Measurements from ENCODE around the gene SALL1.

SALL1 gene

DNA sequence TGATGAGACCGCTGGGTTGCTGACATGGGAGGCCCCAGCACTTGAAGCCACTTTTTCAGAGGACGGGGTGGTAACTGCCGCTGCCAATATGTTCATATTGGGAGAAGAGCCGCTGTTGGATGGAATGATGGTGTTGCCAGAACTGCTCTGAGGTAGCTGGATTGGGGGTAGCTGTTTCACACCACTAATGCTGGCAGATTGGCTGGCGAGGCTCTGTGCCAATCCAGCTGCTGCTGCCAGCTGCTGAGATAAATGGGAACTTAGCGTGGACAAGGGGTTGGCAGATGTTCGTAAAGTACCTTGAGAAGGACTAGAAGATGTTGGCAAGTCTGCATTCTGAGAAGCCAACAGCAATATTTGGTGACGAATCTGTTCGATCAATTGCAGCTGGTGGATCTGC lies 10.0 kb downstream of the SALL1 start:
- H3K4me3 ChIP-seq (ENCODE audit: insufficient read depth, low read depth, low read length, poor library complexity, severe bottlenecking): no peak overlapping the region
- no peaks in the 10 kb centered on the region for H3K9me3 ChIP-seq (ENCODE audit: control insufficient read depth, low read length)
- H3K4me1 ChIP-seq (ENCODE audit: control insufficient read depth, insufficient read depth, low read length, poor library complexity, severe bottlenecking): no peaks in the 10 kb centered on the region
- H3K27me3 ChIP-seq (replicated peaks; ENCODE audit: control insufficient read depth, insufficient read depth, low read length, poor library complexity, severe bottlenecking): no peaks in the 10 kb centered on the region
- no peaks in the 10 kb centered on the region for H3K36me3 ChIP-seq (ENCODE audit: control insufficient read depth, insufficient read depth, low read length)
- DNase-seq: no peak
- H3K27ac ChIP-seq (ENCODE audit: insufficient read depth, low read length, poor library complexity, severe bottlenecking): no peak overlapping the region

DNA sequence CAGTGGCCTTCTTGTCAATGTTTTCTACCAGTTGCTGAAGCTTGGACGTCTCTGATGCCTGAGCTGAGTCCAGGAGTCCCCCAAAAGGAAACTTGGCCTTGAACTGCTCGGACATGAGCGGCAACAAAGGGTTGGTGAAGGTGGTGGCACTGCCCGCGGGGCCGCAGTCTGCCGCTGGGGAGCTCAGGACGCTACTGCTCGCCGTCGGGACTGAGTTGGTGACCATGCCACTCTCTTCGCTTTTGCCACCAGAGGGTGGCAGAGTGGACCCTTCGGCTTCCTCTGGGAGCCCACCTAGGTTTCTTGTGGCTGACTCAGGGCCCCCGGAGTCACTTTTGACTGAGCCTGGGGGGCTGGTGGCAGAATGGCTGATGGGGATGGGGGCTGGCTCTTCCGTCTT lies 11.0 kb downstream of the SALL1 start:
- Histone ChIP-seq H3K4me3 (ENCODE audit: insufficient read depth, low read depth, low read length, poor library complexity, severe bottlenecking) (no peak overlapping the region), H3K27ac (ENCODE audit: insufficient read depth, low read length, poor library complexity, severe bottlenecking) (no peak overlapping the region), H3K9me3 (ENCODE audit: control insufficient read depth, low read length) (no peaks in the 10 kb centered on the region), H3K36me3 (ENCODE audit: control insufficient read depth, insufficient read depth, low read length) (no peaks in the 10 kb centered on the region), H3K27me3 (replicated peaks; ENCODE audit: control insufficient read depth, insufficient read depth, low read length, poor library complexity, severe bottlenecking) (no peaks in the 10 kb centered on the region), H3K4me1 (ENCODE audit: control insufficient read depth, insufficient read depth, low read length, poor library complexity, severe bottlenecking) (no peaks in the 10 kb centered on the region)
- no peak for DNase-seq

DNA sequence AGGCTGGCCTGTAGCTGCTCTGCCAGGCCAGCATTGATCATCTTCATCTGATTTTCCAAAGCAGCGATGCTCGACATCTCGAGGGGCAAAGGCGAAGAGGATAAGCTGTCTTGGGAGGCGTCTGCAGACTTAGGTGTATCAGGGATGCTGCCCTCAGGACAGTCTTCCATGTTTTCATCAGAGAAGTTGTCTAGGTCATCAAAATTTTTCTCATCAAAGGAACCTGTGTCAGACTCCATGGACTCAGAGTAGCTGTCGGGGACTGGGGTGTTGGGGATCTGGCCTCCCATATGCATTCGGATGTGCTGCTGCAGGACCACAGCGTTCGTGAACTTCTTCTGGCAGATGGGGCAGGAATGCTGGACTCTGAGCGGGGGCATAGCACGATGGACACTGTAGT lies 11.5 kb downstream of the SALL1 start:
- H3K27me3 ChIP-seq (replicated peaks; ENCODE audit: control insufficient read depth, insufficient read depth, low read length, poor library complexity, severe bottlenecking): no peaks in the 10 kb centered on the region
- H3K4me3 ChIP-seq (ENCODE audit: insufficient read depth, low read depth, low read length, poor library complexity, severe bottlenecking): no peak overlapping the region
- no peaks in the 10 kb centered on the region for H3K36me3 ChIP-seq (ENCODE audit: control insufficient read depth, insufficient read depth, low read length)
- H3K4me1 ChIP-seq (ENCODE audit: control insufficient read depth, insufficient read depth, low read length, poor library complexity, severe bottlenecking): no peaks in the 10 kb centered on the region
- DNase-seq: no peak
- no peak overlapping the region for H3K27ac ChIP-seq (ENCODE audit: insufficient read depth, low read length, poor library complexity, severe bottlenecking)
- H3K9me3 ChIP-seq (ENCODE audit: control insufficient read depth, low read length): no peaks in the 10 kb centered on the region

DNA sequence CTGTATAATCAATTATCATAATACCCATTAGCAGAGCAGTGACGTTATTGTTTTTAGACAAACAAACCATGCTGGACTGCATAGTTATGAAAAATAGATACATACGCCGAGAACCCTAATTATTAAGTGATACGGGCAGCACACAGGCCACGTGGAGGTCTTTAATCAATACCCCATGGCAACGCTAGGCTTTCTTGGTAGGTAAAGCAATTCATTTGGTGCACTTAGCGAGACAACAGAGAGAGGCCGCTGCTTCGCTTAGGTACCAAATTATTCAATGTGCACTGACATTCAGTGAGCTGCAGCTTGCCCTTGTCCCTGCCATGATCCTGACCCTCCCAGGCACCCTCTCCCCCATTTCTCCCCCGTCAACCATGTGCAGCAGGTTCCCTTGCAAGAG lies 12.9 kb downstream of the SALL1 start:
- Histone ChIP-seq H3K9me3 (ENCODE audit: control insufficient read depth, low read length) (no peaks in the 10 kb centered on the region), H3K27ac (ENCODE audit: insufficient read depth, low read length, poor library complexity, severe bottlenecking) (no peak overlapping the region), H3K36me3 (ENCODE audit: control insufficient read depth, insufficient read depth, low read length) (no peaks in the 10 kb centered on the region), H3K4me3 (ENCODE audit: insufficient read depth, low read depth, low read length, poor library complexity, severe bottlenecking) (no peak overlapping the region), H3K27me3 (replicated peaks; ENCODE audit: control insufficient read depth, insufficient read depth, low read length, poor library complexity, severe bottlenecking) (no peaks in the 10 kb centered on the region), H3K4me1 (ENCODE audit: control insufficient read depth, insufficient read depth, low read length, poor library complexity, severe bottlenecking) (no peaks in the 10 kb centered on the region)
- no peak for DNase-seq

DNA sequence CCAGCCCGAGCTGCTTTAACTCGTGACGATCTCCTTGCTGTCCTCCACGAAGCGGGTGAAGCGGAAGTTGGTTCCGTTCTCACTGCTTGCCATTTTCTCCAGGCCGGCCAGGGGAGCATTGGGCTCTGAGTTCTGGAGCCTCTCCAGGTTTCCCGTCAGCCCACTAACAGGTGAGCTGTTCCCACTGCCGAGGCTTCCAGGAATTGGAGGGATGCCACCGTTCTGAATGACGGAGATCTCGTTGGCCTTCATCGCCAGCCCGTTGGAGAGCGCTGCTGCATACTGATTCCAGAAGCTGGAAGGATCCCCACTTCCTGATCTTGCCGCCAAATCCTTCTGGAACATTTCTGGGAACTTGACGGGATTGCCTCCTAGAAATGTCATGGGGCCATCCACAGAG lies 14.0 kb downstream of the SALL1 start:
- Histone ChIP-seq H3K9me3 (ENCODE audit: control insufficient read depth, low read length) (no peaks in the 10 kb centered on the region), H3K27ac (ENCODE audit: insufficient read depth, low read length, poor library complexity, severe bottlenecking) (no peak overlapping the region), H3K36me3 (ENCODE audit: control insufficient read depth, insufficient read depth, low read length) (no peaks in the 10 kb centered on the region), H3K4me3 (ENCODE audit: insufficient read depth, low read depth, low read length, poor library complexity, severe bottlenecking) (no peak overlapping the region), H3K4me1 (ENCODE audit: control insufficient read depth, insufficient read depth, low read length, poor library complexity, severe bottlenecking) (no peaks in the 10 kb centered on the region), H3K27me3 (replicated peaks; ENCODE audit: control insufficient read depth, insufficient read depth, low read length, poor library complexity, severe bottlenecking) (no peaks in the 10 kb centered on the region)
- DNase-seq: no peak

DNA sequence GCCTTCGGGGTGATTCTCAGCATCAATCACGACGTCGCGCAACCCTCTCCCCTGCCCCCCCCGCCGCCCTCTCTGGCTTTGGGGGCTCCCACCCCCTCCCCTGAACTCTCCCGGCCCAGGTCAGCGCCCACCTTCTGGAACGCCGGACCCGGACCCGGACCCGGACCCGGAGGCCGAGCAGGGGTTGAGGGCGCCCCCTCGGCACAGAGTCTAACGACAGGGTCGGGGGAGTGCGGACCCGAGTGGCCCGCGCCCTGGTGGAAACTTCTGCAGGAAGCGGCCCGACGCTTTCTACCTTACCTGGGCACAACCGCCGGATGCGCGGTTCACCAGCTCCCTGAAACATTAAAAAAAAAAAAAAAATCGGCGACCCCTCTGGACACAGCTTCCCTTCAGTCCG lies 16.2 kb downstream of the SALL1 start:
- no peak for DNase-seq
- H3K4me3 ChIP-seq (ENCODE audit: insufficient read depth, low read depth, low read length, poor library complexity, severe bottlenecking): no peak overlapping the region
- H3K27ac ChIP-seq (ENCODE audit: insufficient read depth, low read length, poor library complexity, severe bottlenecking): no peak overlapping the region
- no peaks in the 10 kb centered on the region for H3K27me3 ChIP-seq (replicated peaks; ENCODE audit: control insufficient read depth, insufficient read depth, low read length, poor library complexity, severe bottlenecking)
- H3K4me1 ChIP-seq (ENCODE audit: control insufficient read depth, insufficient read depth, low read length, poor library complexity, severe bottlenecking): no peaks in the 10 kb centered on the region
- no peaks in the 10 kb centered on the region for H3K36me3 ChIP-seq (ENCODE audit: control insufficient read depth, insufficient read depth, low read length)
- no peaks in the 10 kb centered on the region for H3K9me3 ChIP-seq (ENCODE audit: control insufficient read depth, low read length)

DNA sequence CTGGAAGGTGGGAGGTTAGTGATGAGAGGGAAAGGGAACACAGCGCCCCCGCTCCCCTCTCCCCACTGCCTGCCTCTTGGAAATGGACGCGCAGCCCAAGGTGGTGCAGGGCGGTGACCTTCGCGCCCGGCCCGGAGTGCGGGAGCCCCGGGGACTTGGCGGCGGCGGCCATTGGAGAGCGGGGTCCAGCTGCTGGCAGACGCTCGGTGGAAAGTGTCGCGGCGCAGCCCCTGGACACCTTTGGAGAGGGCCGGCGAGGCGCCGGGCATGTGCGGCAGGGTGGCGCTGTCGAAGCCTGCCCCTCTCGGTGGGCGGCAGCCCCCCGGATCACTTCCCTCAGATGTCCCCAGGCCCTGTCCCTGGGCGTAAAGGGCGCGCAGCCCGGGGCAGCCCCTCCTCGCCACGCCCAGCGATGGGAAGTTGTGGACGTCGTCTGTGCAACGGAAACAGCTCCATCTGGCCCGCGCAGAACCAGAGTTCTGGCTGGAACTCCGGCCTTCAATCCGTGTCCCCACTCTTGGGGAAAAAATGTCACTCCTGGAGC lies 16.7 kb downstream of the SALL1 start:
- no peak overlapping the region for H3K27ac ChIP-seq (ENCODE audit: insufficient read depth, low read length, poor library complexity, severe bottlenecking)
- DNase-seq: no peak
- no peaks in the 10 kb centered on the region for H3K4me1 ChIP-seq (ENCODE audit: control insufficient read depth, insufficient read depth, low read length, poor library complexity, severe bottlenecking)
- no peaks in the 10 kb centered on the region for H3K27me3 ChIP-seq (replicated peaks; ENCODE audit: control insufficient read depth, insufficient read depth, low read length, poor library complexity, severe bottlenecking)
- no peaks in the 10 kb centered on the region for H3K36me3 ChIP-seq (ENCODE audit: control insufficient read depth, insufficient read depth, low read length)
- no peaks in the 10 kb centered on the region for H3K9me3 ChIP-seq (ENCODE audit: control insufficient read depth, low read length)
- no peak overlapping the region for H3K4me3 ChIP-seq (ENCODE audit: insufficient read depth, low read depth, low read length, poor library complexity, severe bottlenecking)

DNA sequence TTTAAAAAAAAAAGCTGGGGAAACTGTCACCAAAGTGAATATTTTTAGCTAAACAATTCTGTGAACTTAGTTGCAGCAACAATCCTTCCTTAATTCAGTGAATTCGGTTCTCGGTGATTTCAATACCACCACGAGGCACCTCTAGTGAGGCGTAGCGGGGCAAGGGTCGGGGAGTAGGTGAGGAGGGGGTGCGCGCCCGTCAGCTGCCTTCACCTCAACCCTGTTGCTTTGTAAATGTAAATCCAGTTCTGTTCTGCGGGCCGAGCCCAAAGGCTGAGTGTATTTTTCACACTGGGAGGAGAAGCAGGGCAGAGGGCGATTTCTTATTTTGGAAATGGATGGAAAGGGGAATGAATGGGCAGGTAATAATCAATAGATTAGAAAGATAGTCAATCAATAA lies 17.4 kb downstream of the SALL1 start:
- DNase-seq: no peak
- Histone ChIP-seq H3K9me3 (ENCODE audit: control insufficient read depth, low read length) (no peaks in the 10 kb centered on the region), H3K27ac (ENCODE audit: insufficient read depth, low read length, poor library complexity, severe bottlenecking) (no peak overlapping the region), H3K36me3 (ENCODE audit: control insufficient read depth, insufficient read depth, low read length) (no peaks in the 10 kb centered on the region), H3K27me3 (replicated peaks; ENCODE audit: control insufficient read depth, insufficient read depth, low read length, poor library complexity, severe bottlenecking) (no peaks in the 10 kb centered on the region), H3K4me1 (ENCODE audit: control insufficient read depth, insufficient read depth, low read length, poor library complexity, severe bottlenecking) (no peaks in the 10 kb centered on the region), H3K4me3 (ENCODE audit: insufficient read depth, low read depth, low read length, poor library complexity, severe bottlenecking) (no peak overlapping the region)

DNA sequence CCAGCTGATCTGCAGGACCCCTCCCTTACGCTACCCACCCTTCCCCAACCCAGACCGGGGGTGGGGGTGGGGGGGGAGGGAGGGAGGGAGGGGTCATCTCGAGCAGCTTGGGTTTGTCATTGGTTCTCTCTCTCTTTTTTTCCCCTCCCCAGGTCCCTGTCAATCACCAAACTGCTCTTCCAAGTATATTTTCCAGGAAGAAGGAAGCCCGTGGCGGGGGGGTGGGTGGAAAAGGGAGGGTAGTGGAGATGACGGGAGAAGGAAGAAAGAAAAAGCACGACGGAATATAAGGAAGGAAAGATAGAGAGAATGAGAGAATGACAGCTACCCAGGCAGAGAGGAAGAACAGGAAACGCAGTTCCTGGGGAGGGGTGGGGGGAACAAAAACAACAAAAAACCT lies 17.9 kb downstream of the SALL1 start:
- no peak for DNase-seq
- H3K27me3 ChIP-seq (replicated peaks; ENCODE audit: control insufficient read depth, insufficient read depth, low read length, poor library complexity, severe bottlenecking): no peaks in the 10 kb centered on the region

DNA sequence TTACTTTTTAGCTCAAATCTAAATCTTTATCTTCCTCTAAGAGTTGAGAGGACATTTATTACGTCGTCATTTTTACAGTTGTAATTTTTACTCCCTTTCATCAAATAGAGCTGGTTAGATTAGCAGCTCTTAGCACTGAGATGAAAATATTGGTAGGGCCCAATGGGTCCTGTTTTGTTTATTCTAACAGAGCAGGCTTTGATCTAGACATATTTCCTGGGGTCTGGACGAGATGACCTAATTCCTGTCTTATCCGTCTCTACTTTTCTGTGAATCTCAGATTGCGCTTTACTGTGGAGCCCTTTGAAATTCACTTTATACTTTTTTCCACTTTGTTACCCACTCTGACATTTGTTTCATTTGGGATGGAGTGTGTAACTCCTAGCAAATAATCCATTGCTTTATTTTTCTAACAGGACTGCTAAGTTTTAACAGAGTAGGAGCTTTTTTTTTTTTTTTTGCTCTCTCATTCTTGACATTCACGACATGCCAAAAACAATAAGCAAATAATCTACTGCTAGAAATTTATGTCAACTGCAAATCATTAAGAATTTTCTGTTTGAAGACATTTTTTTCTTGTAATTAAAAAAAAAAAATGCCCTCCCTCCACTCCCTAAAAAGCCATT lies 18.5 kb downstream of the SALL1 start:
- H3K4me3 ChIP-seq (ENCODE audit: insufficient read depth, low read depth, low read length, poor library complexity, severe bottlenecking): no peak overlapping the region
- no peaks in the 10 kb centered on the region for H3K36me3 ChIP-seq (ENCODE audit: control insufficient read depth, insufficient read depth, low read length)
- no peak overlapping the region for H3K27ac ChIP-seq (ENCODE audit: insufficient read depth, low read length, poor library complexity, severe bottlenecking)
- DNase-seq: no peak
- H3K27me3 ChIP-seq (replicated peaks; ENCODE audit: control insufficient read depth, insufficient read depth, low read length, poor library complexity, severe bottlenecking): no peaks in the 10 kb centered on the region
- no peaks in the 10 kb centered on the region for H3K9me3 ChIP-seq (ENCODE audit: control insufficient read depth, low read length)
- no peaks in the 10 kb centered on the region for H3K4me1 ChIP-seq (ENCODE audit: control insufficient read depth, insufficient read depth, low read length, poor library complexity, severe bottlenecking)

More for the DNA sequence above, 17.9 kb downstream of the SALL1 start:
- no peak overlapping the region for H3K27ac ChIP-seq (ENCODE audit: insufficient read depth, low read length, poor library complexity, severe bottlenecking)
- H3K4me3 ChIP-seq (ENCODE audit: insufficient read depth, low read depth, low read length, poor library complexity, severe bottlenecking): no peak overlapping the region
- H3K36me3 ChIP-seq (ENCODE audit: control insufficient read depth, insufficient read depth, low read length): no peaks in the 10 kb centered on the region
- no peaks in the 10 kb centered on the region for H3K4me1 ChIP-seq (ENCODE audit: control insufficient read depth, insufficient read depth, low read length, poor library complexity, severe bottlenecking)
- no peaks in the 10 kb centered on the region for H3K9me3 ChIP-seq (ENCODE audit: control insufficient read depth, low read length)

All from effector memory CD4-positive, alpha-beta T cell (primary cell).